Esophagus muscularis mucosa (tissue), 4 donors: ENCODE measurements around the gene TMEM186. TPM values are rescaled to one million over a fixed set of nuclear protein-coding genes. Genes with fewer than 3 reads are reported as not detected.

Source experiments
- DNase-seq: peaks from one replicate; pipeline ENCODE4 v3.0.0-alpha.2; 2017; ENCODE audit errors: extremely low spot score
- H3K27ac ChIP-seq, 4 donors: fragments of 200-600 bp; sonication (generic); replicated peaks in 1 of 4; 1 replicate in 3 of 4; 2 replicates in 1 of 4; pipeline ENCODE4 v1.5.1; 2016 to 2019; ENCODE audit warnings: mild to moderate bottlenecking in 1 of 4
- H3K27me3 ChIP-seq, 4 donors: fragments of 200-600 bp; sonication (generic); one replicate each; pipeline versions ENCODE4 v1.5.1 to v1.6.0; 2016 to 2019
- H3K36me3 ChIP-seq, 4 donors: fragments of 200-600 bp; sonication (generic); one replicate each; pipeline ENCODE4 v1.5.1; 2016 to 2019
- H3K4me1 ChIP-seq, 4 donors: fragments of 200-600 bp; sonication (generic); one replicate each; pipeline ENCODE4 v1.5.1; 2016 to 2019
- H3K4me3 ChIP-seq, 4 donors: fragments of 200-600 bp; sonication (generic); 1 replicate in 2 of 4; 2 replicates in 2 of 4; pipeline ENCODE4 v1.5.1; 2016 to 2019; ENCODE audit warnings: mild to moderate bottlenecking in 4 of 4, moderate library complexity in 1 of 4
- H3K9me3 ChIP-seq, 4 donors: fragments of 200-600 bp; sonication (generic); 1 replicate in 3 of 4; 2 replicates in 1 of 4; pipeline ENCODE4 v1.5.1; 2016 to 2019
- EP300 ChIP-seq: sonication (generic); formaldehyde crosslinking; IDR thresholded peaks from one replicate; pipeline ENCODE4 v1.6.1; 2017; ENCODE audit warnings: antibody characterized with exemption
- POLR2A ChIP-seq: fragments of 450-650 bp; IDR thresholded peaks from one replicate; pipeline ENCODE4 v1.6.1; 2017; ENCODE audit warnings: antibody characterized with exemption, moderate library complexity, mild to moderate bottlenecking, low read depth
- POLR2AphosphoS5 ChIP-seq, 2 donors: sonication (generic); formaldehyde crosslinking; IDR thresholded peaks; one replicate each; pipeline ENCODE4 v1.6.1; 2017; ENCODE audit warnings: antibody characterized with exemption in 2 of 2
- WGBS: methylation state at CpG from one replicate; pipeline ENCODE4 v1.1.5; 2018; 5-methylcytosine and 5-hydroxymethylcytosine counted together
- intact Hi-C: fragments of 100-400 bp; cut with DNase I; formaldehyde crosslinking; loops from one replicate; pipeline ENCODE4 v1.15.1; 2023
- total RNA-seq, 4 donors: library from RNA; depleted of rRNA; stranded (reverse); fragments of >200 nt; gene quantifications; one replicate each; pipeline versions ENCODE4 v1.1.0 to v1.2.1, GENCODE V29; 2016
- TF ChIP-seq, protein P1 (sequence below), 3 experiments: fragments of 200-600 bp in 2 of 3; fragments of 450-650 bp in 1 of 3; sonication (generic) in 2 of 3; IDR thresholded peaks; one replicate each; pipeline ENCODE4 v1.5.1; 2017 to 2019; ENCODE audit warnings: antibody characterized with exemption in 3 of 3, mild to moderate bottlenecking in 2 of 3, moderate library complexity in 1 of 3

Gene TMEM186
- total RNA-seq, 4 donors from 2014 or later: 7.9 to 12.2 (median 9.6) TPM

DNA sequence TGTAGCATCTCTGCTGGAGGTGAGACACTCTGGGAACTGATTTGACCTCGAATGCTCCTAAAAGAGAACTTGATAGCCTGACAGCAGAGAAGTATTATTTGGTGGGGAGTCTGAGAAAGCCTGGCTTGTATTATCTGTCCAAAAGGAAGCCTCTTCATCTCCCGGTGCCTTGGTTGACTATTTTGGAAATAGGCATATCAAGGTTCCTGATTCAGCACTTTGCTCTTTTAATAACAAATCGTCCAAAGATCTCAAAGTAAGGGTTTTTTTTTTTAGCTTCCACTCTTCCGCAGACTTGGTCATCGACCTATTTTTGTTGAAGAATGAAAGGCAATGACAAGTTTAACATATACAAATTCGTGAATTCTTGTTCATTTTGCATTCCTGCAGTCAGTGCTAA lies 14.8 kb downstream of the TMEM186 start:
- Histone ChIP-seq H3K27ac (no peak overlapping the region), H3K4me1 (peaks cover 0 to 10% (median 0%) of the 10 kb centered on the region in 4 donors), H3K4me3 (no peak overlapping the region), H3K36me3 (peaks cover 0 to 21% (median 12%) of the 10 kb centered on the region in 4 donors), H3K9me3 (no peaks in the 10 kb centered on the region), H3K27me3 (no peaks in the 10 kb centered on the region)
- no peak for DNase-seq
- intact Hi-C loops: no loop called here
- WGBS: 42% methylated on average over 6 of the region's 6 CpGs
- no peak for TF ChIP-seq POLR2A
- TF ChIP-seq, protein P1, sequence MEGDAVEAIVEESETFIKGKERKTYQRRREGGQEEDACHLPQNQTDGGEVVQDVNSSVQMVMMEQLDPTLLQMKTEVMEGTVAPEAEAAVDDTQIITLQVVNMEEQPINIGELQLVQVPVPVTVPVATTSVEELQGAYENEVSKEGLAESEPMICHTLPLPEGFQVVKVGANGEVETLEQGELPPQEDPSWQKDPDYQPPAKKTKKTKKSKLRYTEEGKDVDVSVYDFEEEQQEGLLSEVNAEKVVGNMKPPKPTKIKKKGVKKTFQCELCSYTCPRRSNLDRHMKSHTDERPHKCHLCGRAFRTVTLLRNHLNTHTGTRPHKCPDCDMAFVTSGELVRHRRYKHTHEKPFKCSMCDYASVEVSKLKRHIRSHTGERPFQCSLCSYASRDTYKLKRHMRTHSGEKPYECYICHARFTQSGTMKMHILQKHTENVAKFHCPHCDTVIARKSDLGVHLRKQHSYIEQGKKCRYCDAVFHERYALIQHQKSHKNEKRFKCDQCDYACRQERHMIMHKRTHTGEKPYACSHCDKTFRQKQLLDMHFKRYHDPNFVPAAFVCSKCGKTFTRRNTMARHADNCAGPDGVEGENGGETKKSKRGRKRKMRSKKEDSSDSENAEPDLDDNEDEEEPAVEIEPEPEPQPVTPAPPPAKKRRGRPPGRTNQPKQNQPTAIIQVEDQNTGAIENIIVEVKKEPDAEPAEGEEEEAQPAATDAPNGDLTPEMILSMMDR (IDR thresholded peaks at IDR 0.05): no peak
- TF ChIP-seq POLR2AphosphoS5 (IDR thresholded peaks at IDR 0.05): no peak
- no peak for TF ChIP-seq EP300

DNA sequence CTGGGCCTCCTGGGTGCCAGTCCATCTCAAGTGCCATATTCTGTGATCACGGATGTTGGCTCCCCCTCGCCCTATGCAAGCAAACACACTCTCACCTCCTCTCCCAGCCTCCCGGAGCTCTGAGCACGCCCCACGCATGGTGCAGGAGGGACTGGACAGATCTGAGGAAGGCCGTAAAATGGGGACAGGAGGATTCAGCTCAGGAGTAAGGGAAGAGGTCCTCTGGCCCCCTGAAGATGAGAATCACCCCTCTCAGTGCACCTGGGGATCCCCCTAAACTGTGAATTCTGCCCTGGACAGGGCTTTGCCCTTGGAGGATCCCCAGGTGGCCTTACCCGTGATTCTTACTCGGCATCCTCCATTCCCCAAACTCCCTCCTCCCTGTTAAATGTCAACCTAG lies 15.6 kb downstream of the TMEM186 start:
- intact Hi-C loops: no loop called here
- no peak overlapping the region for H3K4me3 ChIP-seq
- no peak for TF ChIP-seq EP300
- no peak for TF ChIP-seq POLR2AphosphoS5 (IDR thresholded peaks at IDR 0.05)
- TF ChIP-seq, protein P1 (IDR thresholded peaks at IDR 0.05): no peak
- TF ChIP-seq POLR2A: no peak

DNA sequence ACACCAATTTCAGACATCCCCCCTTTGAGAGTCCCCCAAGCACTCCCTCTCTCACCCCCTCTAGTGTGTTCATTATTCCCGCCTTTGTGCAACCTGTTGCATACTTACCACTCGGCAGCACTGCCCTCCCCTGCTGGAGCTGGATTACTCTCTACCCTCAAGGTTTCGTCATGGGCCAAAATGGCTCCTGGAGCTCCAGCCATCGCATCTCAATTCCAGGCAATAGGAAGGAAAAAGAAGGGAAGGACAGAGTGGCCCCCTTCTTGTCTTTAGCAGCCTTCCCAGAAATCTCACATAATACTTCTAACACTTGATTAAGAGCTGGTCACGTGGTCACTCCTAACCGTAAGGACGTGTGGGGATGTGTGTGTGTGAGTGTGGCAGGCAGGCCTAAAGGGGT lies 20.2 kb downstream of the TMEM186 start:
- H3K4me1 ChIP-seq: peaks cover 0 to 1% (median 0%) of the 10 kb centered on the region in 4 donors
- no peak overlapping the region for H3K4me3 ChIP-seq
- 89% methylated on average over 7 of the region's 7 CpGs for WGBS
- intact Hi-C loops: no loop called here
- no peak for DNase-seq
- no peak overlapping the region for H3K27ac ChIP-seq
- TF ChIP-seq, protein P1 (IDR thresholded peaks at IDR 0.05): no peak
- TF ChIP-seq POLR2AphosphoS5 (IDR thresholded peaks at IDR 0.05) (no peak), POLR2A (no peak), EP300 (no peak)
- no peaks in the 10 kb centered on the region for H3K9me3 ChIP-seq
- no peaks in the 10 kb centered on the region for H3K27me3 ChIP-seq
- H3K36me3 ChIP-seq: peaks cover 18 to 75% (median 37%) of the 10 kb centered on the region in 4 donors

More for the DNA sequence above, 15.6 kb downstream of the TMEM186 start:
- peaks cover 0 to 10% (median 0%) of the 10 kb centered on the region in 4 donors for H3K4me1 ChIP-seq
- WGBS: 97% methylated on average over 8 of the region's 8 CpGs
- no peak overlapping the region for H3K27ac ChIP-seq
- H3K27me3 ChIP-seq: no peaks in the 10 kb centered on the region
- no peak for DNase-seq
- no peaks in the 10 kb centered on the region for H3K9me3 ChIP-seq
- peaks cover 0 to 30% (median 16%) of the 10 kb centered on the region in 4 donors for H3K36me3 ChIP-seq

DNA sequence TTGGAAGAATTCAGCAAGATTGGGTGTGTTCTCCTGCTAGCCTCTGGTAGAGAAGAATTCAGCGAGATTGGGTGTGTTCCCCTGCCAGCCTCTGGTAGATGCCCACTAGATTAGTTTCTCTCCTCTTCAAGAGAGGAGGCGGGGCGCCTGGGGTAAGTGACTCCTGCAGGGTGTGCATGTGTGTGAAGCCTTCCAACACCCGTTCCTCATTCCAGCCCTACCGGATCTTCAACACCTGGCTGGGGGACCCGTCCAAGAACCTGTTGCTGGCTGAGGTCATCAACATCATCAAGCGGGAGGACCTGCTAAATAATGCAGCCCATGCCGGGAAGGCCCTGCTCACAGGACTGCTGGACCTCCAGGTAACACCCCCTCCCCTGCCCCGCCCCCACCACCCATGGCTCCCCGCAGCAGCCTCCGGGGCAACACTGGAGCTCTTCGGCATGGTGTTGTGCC lies 21.3 kb downstream of the TMEM186 start:
- H3K27me3 ChIP-seq: no peaks in the 10 kb centered on the region
- peaks cover 18 to 83% (median 37%) of the 10 kb centered on the region in 4 donors for H3K36me3 ChIP-seq
- DNase-seq: no peak
- no peaks in the 10 kb centered on the region for H3K9me3 ChIP-seq
- no peak for TF ChIP-seq POLR2AphosphoS5 (IDR thresholded peaks at IDR 0.05)
- TF ChIP-seq, protein P1 (IDR thresholded peaks at IDR 0.05): no peak
- no peak for TF ChIP-seq EP300
- TF ChIP-seq POLR2A: no peak
- 68% methylated on average over 6 of the region's 12 CpGs for WGBS
- H3K4me3 ChIP-seq: no peak overlapping the region
- no peak overlapping the region for H3K27ac ChIP-seq
- intact Hi-C loops: no loop called here
- no peaks in the 10 kb centered on the region for H3K4me1 ChIP-seq

DNA sequence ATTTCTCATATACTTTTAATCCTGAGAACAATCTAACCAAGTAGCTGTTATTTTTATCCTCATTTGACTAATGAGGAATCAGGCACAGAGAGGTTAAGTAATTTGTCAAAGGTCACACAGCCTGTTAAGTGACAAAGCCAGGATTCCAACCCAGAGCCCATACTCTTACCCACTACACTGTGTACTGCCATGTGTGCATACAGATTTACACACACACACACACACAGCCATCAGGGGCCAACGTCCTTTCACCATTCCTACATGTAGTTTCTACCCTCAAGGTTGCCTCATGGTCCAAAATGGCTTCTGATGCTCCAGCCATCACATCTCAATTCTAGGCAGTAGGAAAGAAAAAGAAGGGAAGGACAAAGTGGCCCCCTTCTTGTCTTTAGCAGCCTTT lies 22.1 kb downstream of the TMEM186 start:
- 100% methylated on average over 1 of the region's 1 CpG for WGBS
- no peaks in the 10 kb centered on the region for H3K27me3 ChIP-seq
- intact Hi-C loops: no loop called here
- no peak overlapping the region for H3K27ac ChIP-seq
- no peaks in the 10 kb centered on the region for H3K4me1 ChIP-seq
- H3K36me3 ChIP-seq: peaks cover 18 to 82% (median 37%) of the 10 kb centered on the region in 4 donors
- H3K4me3 ChIP-seq: no peak overlapping the region
- DNase-seq: no peak
- H3K9me3 ChIP-seq: no peaks in the 10 kb centered on the region
- TF ChIP-seq EP300 (no peak), POLR2A (no peak)
